ENCODE measurements around the gene GMPPB.

GRCh38 chr3:49763981-49764380 lies 40.2 kb upstream of the GMPPB start:
- TF ChIP-seq CTCF (IDR thresholded peaks at IDR 0.05; ENCODE audit: low read depth, low read length, missing input control) (no peak), FOXA1 (IDR thresholded peaks at IDR 0.05) (no peak), ZBTB33 (IDR thresholded peaks at IDR 0.05) (no peak)

Measured in liver (tissue), 2 donors.